GM12872 (cell line): ENCODE results near the gene ZWINT.

ENCODE experiments used
- TF ChIP-seq, protein P1 (sequence below): IDR thresholded peaks from 3 replicates; pipeline ENCODE4 v1.5.1; 2011; ENCODE audit warnings: low read depth, mild to moderate bottlenecking, low read length, moderate library complexity; ENCODE audit not compliant: insufficient read depth

Gene ZWINT, protein sequence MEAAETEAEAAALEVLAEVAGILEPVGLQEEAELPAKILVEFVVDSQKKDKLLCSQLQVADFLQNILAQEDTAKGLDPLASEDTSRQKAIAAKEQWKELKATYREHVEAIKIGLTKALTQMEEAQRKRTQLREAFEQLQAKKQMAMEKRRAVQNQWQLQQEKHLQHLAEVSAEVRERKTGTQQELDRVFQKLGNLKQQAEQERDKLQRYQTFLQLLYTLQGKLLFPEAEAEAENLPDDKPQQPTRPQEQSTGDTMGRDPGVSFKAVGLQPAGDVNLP

DNA sequence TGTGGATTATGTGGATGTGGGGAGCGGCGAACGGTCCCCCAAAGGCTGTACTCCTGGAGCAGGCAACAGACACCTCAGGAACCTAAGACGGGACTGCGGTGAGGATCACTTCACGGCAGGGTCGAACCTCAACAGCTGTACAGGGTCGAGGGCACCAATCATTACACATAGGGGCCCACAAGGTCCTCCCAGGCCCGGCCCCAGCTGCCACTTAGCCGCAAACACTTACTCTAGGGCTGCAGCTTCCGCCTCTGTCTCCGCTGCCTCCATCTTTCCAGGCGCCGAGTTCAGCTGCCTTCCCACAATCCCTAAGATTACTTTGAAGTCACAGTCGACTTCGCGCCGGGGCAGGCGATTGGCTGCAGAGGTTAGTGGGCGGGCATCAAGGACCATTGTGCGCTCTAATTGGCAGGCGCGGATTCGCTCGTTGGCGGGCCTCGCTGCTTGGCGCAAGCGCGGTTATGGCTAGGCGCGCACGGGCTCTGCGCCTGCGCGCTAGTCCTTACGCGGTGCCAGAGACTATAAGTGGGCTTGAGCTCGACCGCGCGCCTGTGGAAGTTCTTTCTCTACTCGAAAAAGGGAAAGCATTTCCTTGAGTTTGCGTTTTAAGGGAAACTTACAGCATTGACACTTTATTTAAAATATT is at the start of gene ZWINT:
Gene ZWINT, minus strand, starts transcription at position 293 of the 646 bp plus-strand sequence. Its CDS starts 23 bp downstream, at position 270.
- TF ChIP-seq, protein P1, sequence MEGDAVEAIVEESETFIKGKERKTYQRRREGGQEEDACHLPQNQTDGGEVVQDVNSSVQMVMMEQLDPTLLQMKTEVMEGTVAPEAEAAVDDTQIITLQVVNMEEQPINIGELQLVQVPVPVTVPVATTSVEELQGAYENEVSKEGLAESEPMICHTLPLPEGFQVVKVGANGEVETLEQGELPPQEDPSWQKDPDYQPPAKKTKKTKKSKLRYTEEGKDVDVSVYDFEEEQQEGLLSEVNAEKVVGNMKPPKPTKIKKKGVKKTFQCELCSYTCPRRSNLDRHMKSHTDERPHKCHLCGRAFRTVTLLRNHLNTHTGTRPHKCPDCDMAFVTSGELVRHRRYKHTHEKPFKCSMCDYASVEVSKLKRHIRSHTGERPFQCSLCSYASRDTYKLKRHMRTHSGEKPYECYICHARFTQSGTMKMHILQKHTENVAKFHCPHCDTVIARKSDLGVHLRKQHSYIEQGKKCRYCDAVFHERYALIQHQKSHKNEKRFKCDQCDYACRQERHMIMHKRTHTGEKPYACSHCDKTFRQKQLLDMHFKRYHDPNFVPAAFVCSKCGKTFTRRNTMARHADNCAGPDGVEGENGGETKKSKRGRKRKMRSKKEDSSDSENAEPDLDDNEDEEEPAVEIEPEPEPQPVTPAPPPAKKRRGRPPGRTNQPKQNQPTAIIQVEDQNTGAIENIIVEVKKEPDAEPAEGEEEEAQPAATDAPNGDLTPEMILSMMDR = no peak

DNA sequence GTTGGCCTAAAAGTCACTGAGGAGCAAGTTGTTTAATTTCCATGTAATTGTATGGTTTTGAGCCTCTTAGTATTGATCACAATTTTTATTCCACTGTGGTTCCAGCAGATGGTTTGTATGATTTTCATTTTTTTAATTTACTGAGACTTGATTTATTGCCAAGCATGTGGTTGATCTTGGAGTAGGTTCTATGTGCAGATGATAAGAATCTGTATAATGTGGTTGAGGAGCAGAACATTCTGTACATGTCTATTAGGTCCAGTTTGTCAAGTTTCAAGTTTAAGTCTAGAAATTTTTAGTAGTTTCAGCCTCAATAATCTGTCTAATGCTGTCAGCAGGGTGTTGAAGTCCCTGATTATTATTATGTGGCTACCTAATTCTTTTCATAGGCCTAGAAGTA is 22.7 kb upstream of the ZWINT start:
- TF ChIP-seq, protein P1 = no peak

DNA sequence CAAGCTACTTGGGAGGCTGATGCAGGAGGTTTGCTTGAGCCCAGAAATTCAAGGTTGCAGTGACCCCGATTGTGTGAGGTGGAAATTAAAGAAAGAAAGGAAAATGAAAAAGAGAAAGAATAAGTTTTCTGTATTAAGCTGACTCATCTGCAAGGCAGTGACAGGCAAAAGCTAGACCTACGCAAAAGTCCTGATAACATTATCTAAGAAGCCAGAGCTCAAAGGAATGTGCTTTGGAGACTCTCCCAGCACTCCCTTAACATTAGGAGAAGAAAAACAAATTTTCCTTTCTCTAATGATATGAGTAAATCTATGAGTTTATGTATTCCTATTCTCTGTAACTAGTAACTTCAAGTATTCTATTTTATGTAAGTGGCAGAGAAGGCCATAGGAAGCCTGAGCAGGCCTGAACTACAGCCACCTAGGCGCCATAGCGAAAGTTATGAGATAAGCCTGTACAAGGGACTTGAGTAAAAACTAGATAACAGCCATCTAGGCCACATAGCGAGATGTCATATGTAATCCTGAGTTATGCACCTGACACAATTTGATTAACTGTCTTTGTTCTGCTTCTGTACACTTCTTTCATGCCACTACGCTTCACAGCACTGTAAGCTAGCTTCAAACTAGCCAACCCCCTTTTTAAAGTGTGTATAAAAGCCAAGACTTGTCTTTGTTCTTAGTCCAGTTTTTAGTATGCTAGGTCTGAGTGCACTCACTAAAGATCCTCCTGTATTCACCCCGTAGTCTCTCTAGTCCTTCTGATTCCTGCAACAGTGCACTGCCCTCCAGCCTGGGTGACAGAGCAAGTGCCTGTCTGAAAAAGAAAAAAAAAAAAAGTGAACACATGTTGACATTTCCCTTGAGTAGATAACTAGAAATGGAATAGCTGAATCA is 9.4 kb upstream of the ZWINT start:
- TF ChIP-seq, protein P1 = no peak

DNA sequence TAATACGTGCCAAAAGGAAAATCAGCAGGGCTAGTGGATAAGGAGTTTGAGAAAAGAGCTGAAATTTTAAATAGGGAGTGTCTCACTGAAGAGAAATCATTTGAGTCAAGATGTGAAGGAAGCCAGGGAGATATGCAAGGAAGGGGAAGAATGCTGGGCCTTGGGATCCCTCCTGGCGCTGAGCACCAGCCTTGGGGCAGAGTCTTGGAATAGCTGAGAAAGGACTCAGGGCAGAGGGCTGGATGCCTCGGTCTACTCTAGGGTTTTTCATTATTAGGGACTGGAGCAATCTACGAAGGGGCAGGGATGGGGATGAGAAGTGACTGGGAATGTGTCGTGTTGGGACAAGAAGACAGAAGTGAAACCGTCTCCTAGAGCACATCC is 484 bp downstream of the ZWINT start:
- TF ChIP-seq, protein P1 = no peak

DNA sequence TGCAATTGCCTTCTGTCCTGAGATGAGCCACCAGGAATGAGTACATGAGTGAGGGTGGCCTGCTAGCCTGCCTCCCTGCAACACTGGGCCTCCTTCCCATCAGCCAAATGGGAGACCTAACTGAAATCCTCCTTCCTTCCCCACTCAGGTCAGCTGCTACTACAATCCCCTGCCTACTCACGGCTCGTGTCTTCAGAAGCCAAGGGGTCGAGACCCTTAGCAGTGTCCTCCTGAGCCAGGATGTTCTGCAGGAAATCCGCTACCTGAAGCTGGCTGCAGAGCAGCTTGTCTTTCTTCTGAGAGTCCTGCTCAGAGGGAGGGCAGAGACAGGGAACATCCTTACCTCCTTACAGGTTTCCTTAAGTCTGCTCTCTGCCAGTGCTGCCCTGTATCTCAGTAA is 1.2 kb downstream of the ZWINT start:
- TF ChIP-seq, protein P1 = no peak

DNA sequence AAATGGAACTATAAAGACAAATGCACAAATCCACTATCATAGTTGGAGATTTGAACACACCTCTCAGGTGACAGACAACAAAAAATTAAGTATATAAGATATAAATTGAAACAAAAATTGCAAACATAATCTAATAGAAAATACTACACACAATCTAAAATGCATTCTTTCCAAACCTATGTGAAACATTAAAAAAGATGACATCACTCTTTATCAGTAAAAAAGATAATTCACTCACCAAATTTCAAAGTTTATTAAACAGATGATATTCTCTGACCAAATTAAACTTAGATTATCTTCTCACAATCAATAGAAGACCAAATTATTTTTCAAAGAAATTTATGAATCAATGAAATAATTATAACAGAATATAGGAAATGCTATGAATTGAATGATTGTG is 4.0 kb downstream of the ZWINT start:
- TF ChIP-seq, protein P1 = no peak
